HG02610 (cell line): ENCODE results near the gene CXXC1.
A peak's percentile ranks its signal among the peaks of the same experiment; 100 is the strongest.
"Not testable (repeated sequence)": the region's sequence is repeated elsewhere in the genome, so short reads cannot be mapped to it uniquely, and the experiment has no call there.

ENCODE experiments used
- ATAC-seq: cut with Tn5 transposase; IDR thresholded peaks from one replicate; pipeline ENCODE4 v1.9.1; 2021; ENCODE audit warnings: mild to moderate bottlenecking, moderate library complexity; ENCODE audit not compliant: unreplicated experiment

Gene CXXC1

GRCh38 chr18:50298443-50299284 lies 11.2 kb upstream of the CXXC1 start:
- ATAC-seq: no peak

- ATAC-seq: peak; percentile 100
Measured at GRCh38 chr18:50297621-50298442, 10.3 kb upstream of the CXXC1 start.

- ATAC-seq: no peak
Measured at GRCh38 chr18:50293039-50293438, 5.5 kb upstream of the CXXC1 start.

GRCh38 chr18:50289108-50289443 lies 1.6 kb upstream of the CXXC1 start:
- no peak for ATAC-seq

GRCh38 chr18:50288348-50289107 lies 1.0 kb upstream of the CXXC1 start:
- not testable (repeated sequence) for ATAC-seq

- ATAC-seq: no peak
Measured at GRCh38 chr18:50287028-50287440, 458 bp downstream of the CXXC1 start.

GRCh38 chr18:50286391-50287027 lies 983 bp downstream of the CXXC1 start:
- ATAC-seq: no peak

- ATAC-seq: no peak
Measured at GRCh38 chr18:50285631-50286321, 1.7 kb downstream of the CXXC1 start.

GRCh38 chr18:50285071-50285470 lies 2.4 kb downstream of the CXXC1 start:
- no peak for ATAC-seq

GRCh38 chr18:50284255-50284885 lies 3.1 kb downstream of the CXXC1 start:
- ATAC-seq: no peak

- ATAC-seq: no peak
Measured at GRCh38 chr18:50283469-50284209, 3.9 kb downstream of the CXXC1 start.

- no peak for ATAC-seq
Measured at GRCh38 chr18:50282521-50283335, 4.8 kb downstream of the CXXC1 start.

GRCh38 chr18:50281972-50282520 lies 5.4 kb downstream of the CXXC1 start:
- ATAC-seq: no peak

- ATAC-seq: peak; percentile 94
Measured at GRCh38 chr18:50281295-50281971, 6.1 kb downstream of the CXXC1 start, which contains the start of gene MBD1. MBD1 (minus strand) TSS chr18:50281523; CDS start chr18:50279992, 1,531 bp downstream.

- ATAC-seq: no peak
Measured at GRCh38 chr18:50280707-50281294, 6.7 kb downstream of the CXXC1 start.

- ATAC-seq: no peak
Measured at GRCh38 chr18:50279752-50280151, 7.7 kb downstream of the CXXC1 start.

- no peak for ATAC-seq
Measured at GRCh38 chr18:50277942-50278341, 9.6 kb downstream of the CXXC1 start.
